HG02623 (cell line): ENCODE results near the gene CLEC16A.

ENCODE experiments used
- ATAC-seq: cut with Tn5 transposase; IDR thresholded peaks from one replicate; pipeline ENCODE4 v1.9.1; 2021; ENCODE audit warnings: moderate library complexity; ENCODE audit not compliant: unreplicated experiment

CLEC16A gene

DNA sequence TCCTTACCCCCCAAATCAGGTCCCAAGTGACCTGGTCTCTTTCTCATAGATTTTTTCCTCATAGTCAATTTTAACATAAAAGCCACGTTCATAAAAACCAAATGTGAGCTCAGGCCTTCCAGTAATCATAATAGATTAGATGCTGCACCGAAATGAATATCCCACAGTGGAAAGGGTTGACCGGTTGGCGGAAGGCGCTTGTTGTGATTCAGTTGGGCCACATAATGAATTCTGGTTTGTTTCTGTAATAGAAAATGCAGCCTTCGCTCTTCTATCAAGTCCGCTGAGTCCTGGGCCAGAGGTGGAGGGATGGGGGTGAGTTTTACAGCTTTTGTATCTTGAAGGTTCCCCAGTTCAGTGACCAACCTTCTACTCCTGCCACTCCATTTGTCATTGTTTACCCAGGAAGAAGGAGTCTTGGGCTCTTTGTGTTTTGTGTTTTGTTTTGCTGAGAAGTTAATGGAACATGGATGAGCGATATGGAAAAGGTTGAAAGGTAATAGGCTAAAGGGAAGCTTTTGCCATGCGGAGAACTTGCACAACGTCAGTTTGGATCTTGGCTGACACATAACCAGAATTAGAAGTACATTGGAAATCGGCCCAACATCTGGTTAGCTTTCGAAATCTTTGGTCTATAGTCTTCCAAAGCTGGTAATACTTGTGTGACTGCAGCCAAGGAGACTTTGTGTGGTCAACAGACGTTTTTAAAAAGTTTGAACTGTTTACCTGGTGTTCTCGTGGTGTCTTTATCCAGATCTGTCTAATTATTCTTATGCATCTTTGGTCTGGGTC, 89.5 kb downstream of the CLEC16A start:
- no peak for ATAC-seq

DNA sequence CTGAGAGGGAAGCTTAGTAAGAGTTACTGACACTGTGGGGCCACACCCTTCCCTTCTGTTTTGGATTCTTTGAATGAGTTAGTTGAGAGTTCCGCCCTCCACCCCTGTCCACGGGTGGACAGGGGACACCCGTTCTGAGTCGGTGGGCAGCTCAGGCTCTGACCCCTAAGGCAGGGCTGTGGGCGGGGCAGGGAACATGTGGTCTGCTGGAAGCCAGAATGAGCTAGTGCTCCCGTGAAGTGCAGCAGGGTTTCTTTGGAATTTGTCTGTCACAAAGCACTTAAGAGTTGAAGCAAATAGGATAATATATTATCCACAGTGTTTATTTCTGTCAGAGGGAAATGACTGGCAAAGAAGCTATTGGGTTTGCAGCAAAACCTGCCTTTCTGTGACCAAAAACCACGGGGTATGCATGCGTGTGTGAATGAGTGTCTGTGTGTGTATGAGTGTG, 90.1 kb downstream of the CLEC16A start:
- ATAC-seq = no peak

DNA sequence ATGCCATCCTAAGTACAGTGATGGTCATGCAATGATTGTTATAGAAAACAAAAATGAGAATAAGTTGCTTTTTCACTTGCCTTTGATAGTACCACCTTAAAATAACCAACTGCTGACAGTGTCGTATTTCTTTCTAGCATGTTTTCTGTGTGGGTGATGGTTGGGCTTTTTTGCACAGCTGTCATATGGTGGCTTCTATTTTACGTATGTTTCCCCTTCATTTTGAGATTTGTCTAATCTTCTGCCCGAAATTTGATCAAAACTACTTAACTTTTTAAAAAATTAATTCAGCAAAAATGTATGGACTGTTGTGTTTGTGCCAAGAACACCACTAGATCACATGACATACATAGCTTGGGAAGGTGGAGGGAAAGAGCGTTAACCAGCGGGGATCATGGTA, 90.7 kb downstream of the CLEC16A start:
- ATAC-seq = no peak

DNA sequence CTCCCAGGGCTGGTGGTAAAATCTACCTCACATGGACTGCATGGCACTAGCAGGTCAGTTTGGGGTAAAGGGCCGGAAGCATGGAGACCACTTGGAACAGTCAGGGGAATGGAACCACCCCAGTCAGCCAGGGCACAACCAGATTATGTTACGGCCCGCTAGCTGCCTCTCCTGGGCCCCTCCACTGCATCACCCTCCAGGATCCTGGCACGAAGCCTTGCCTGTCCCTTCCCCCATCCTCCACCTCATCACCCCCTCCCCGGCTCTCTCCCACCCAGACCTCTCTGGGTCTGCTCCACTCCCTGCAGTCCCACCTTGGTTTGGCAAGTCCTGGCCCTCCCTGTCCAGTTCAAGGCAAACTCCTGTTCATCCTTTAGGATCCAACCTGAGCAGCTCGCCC, 91.7 kb downstream of the CLEC16A start:
- no peak for ATAC-seq

DNA sequence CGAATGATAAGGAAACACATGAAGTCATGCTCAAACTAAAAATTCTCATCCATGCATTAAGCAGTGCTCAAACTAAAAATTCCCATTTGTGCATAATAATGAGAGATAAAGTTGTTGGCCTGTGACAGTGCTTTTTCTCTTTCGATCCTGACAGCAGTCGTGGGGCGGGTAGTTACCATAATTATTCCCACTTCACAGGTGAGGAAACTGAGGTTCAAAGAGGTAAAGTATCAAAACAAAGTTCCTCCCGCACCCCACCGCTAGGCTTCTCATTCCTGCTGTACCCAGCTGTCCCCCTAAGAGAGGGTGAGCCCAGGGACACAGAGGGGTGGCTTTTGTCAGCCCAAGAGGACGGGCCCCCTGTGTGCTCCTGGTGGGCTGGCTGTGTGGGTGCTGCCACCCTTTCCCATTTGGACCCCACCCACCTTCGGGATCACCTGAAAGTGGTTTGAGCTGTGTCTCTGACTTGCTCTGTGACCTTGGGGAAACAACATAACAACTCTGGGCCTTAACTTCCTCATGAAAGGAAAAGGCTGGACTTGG, 92.6 kb downstream of the CLEC16A start:
- no peak for ATAC-seq

DNA sequence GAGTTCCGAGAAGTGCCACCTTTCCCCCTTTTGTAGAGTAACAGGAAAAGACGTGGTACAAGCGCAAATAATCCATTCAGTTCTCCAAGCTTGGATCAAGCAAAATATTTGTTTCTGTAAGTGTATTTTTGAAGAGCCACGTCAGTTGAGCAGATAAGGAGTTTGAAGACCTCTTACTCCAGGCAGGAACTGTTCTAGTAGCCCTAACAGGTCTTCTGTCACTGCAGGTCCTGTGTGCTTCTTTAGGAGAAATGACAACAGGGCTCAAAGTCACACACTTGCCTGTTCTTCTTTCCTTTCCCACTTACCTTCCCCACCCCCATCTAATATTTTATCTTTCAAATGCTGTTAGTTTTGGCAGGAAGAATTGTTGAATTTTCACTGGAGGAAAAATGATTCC, 93.9 kb downstream of the CLEC16A start:
- no peak for ATAC-seq

DNA sequence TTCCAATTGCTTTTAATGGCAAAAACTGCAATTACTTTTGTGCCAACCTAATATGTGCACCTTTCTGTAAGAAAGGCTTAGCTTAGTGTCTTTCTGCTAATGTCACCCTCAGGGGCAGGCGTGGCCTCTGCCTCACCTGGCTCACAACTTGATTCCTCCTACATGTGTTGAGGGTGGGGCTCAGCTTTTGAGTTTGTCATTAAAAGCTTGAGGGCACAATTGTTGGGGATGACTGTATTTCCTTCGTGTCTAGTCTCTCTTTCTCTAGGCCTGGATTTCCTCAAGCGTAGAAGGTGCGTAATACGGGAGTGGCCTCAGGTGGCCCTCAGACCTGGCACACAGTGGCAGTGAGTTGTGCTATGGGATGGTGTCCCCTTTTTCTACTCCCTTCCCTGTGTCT, 94.4 kb downstream of the CLEC16A start:
- no peak for ATAC-seq

DNA sequence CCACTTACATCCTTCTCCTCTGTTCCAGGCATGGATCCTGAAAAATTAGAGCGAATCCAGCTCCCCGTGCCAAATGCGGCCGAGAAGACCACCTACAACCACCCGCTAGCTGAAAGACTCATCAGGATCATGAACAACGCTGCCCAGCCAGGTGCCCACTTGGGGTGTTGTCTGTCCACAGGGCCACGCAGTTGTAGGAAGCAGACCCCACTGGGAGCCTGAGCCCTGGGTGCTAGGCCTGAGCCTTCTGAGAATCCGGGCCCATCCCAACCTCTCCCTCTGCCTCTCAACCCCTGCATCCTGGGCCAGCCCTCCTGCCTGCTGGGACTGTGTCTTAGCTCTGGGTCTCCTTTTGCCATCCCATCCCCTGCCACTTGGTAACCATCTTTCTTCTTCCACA, 95.4 kb downstream of the CLEC16A start:
- ATAC-seq = no peak

DNA sequence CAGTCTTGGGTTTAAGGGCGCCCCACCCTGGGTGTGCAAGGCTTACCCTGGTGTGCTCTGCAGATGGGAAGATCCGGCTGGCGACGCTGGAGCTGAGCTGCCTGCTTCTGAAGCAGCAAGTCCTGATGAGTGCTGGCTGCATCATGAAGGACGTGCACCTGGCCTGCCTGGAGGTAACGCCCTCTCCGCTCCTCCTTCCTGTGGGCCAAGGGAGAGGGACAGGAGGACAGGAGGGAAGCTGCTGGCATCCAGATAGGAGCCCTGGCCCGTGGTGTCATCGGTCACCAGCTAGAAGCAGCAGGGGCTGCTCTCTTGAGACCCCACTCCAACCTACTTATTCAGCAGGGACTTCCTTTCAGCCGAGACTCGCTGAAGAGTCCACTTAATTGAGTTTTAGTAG, 97.8 kb downstream of the CLEC16A start:
- no peak for ATAC-seq

DNA sequence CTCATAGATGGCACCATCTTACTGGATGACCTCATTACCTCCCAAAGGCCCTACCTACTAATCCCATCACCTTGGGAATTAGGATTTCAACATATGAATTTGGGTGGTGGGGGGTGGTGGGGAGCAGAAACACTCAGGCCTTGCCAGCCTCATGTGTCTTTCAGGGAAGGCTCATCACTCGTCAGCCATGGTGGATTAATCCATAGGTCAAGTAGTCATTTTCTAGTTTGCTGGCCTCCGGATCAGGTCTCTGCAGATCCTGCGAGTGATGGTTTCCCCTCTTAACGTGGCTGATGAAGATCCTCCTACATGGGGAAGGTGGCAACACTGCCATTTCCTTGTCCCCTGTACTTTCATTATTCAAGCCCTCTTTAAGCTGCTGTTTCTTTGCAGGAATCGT, 101.1 kb downstream of the CLEC16A start:
- ATAC-seq = no peak

DNA sequence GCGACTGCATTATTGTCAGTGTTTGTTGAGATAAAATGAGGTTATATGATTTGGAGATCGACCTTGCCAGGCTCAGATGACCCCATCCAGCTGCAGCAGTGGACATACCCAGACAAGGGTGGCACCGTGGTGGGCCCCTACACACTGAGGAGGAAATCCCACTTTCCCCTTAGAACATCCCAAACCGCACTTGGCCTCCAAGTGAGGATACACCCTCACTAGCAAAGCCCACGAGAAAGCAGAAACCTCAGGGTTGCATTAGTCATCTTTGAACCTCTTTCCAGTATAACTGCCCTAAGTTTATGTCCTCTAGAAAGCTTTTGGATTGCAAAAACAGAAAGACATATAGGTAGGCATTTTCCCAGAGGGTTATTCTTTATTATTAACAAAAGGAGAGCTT, 101.5 kb downstream of the CLEC16A start:
- ATAC-seq = no peak

DNA sequence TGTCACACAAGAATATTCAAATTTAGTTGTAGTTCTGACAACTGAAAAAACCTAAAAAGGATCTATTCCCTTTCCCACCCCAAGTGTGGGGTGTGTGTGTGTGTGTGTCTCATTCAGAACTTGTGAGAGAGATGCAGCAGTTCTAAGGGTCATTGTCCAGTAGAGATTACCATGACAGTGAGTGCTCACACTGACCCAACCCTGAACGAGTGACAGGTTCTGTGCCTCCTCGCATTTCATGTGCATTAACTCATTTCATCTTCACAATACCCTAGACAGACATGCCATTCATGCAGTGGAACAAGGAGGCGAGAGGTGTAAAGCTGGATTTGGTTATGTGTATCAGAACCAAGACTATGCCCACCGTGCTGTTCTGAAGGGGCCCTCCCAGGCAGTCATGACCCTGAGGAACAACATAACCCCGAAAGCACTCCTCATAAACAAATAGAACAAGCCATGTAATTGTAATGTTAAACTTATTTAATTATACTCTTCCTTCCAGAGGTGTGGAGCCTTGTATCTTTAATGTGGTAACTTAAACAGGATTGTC, 102.1 kb downstream of the CLEC16A start:
- ATAC-seq = no peak

DNA sequence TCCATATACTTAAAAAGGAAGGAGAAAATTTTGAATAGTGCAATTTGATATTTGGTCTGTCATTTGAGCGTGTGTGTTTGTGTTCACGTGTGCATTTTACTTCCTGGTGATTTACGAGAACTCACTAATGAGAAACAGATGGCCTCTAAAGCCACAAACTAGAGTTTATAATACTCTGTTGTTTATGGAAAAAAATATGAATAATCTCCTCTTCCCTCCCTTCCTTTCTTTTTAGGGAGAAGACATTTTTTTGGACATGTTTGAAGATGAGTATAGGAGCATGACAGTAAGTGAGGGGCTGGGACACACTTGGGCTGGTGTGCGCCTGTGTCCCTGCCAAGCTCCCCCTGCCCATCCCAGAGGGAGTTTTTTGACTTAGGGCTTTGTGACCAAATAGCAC, 102.7 kb downstream of the CLEC16A start:
- ATAC-seq = no peak

DNA sequence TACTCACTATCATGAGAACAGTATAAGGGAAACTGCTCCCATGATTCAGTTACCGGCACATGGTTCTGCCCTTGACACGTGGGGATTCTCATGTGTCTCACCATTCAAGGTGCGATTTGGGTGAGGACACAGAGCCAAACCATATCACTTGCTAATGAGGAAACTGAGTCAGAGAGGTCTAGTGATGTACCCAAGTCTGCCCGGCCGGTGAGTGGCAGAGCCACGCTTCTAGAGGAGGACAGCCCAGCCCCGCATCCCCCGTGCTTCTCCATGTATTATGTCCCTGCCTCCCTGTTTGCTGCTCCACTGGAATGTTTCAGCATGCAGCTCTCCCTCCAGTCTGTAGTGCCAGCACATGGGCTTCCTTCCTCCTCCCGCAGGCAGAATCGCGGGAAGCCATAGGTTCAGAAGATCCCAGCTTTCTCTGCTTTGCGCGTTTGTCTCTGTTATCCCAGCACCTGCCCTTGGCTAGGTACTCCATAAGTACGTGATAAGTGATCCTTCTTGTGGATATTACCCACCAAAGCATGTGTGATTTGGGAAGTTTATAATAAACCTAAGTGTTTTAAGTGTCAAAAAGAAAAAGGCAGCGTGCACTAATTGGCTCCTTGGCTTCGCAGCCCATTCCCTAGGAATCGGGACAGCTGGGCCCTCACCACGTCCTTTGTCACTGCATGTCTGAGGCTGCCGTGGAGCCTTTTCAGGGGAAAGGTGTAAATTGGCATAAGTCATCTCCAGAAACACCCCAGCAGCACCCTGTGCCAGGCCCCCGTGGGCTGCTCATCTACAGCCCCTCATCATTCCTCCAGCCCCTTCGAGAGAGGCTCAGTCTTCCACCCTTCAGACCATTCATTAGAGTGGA, 103.8 kb downstream of the CLEC16A start:
- ATAC-seq = no peak

DNA sequence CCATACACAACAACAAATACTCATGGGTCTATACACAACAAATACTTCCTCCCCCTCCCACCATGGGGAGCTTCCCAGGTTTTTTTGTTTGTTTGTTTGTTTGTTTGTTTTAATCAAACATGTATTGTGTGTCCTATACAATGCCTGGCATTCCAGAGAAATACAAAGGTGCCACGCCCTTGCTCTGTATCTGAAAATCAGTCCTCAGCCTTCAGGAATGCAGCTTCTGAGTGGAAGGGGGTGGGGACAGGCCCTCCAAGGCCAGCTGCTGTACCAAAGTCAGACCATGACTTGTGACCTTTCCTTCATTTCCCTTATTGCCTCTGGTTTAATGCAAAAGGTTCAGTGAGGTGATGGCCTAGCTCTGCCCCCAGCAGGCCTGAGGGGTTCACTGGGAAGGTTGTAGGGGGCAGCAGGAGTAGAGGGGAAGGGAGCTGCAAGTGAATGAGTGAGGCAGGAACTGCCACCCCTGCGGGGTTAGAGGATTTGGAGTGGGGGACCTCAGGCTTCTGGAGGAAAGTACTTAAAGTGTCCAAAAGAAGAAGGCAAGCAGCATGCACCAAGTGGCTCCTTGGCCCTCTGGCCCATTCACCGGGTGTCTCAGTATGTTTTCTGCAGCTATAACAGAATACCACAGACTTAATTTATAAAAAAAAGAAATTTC, 105.2 kb downstream of the CLEC16A start:
- no peak for ATAC-seq

DNA sequence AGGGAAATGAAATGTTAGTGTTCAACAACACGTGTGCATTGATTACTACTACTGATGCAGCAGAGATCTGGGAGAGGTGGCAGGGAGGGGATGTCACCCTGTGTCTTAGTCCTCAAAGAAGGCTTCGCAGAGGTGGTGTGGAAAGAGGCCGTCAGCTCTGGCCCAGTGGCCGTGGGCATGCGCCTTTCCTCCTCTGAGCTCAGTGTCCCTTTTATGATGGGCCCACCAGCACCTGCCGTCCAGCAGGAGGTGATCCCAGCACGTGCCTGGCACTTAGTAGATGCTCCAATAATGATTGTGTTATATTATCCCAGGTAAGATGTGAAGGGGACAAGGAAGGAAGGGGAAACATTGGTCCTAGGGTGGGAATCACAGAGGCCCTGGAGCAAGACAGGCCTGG, 106.2 kb downstream of the CLEC16A start:
- ATAC-seq = no peak

DNA sequence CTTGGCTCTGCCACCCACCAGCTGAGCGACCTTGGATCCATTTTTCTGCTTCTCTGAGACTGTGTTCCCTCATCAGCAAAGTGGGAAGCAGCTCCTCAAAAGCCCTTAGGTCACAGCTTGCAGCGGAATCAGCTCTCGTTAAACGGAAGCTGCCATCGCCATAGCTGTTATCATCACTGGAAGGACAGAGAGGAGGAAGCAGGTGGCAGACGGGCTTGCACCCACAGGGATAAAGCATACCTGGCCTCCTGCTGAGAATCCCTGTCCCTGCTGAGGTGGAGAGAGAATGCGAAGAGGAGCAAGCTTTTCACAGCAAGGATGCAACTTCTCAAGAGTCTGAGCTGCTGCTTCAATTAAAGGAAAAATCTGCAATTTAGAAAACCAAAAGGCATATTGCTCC, 106.6 kb downstream of the CLEC16A start:
- no peak for ATAC-seq

DNA sequence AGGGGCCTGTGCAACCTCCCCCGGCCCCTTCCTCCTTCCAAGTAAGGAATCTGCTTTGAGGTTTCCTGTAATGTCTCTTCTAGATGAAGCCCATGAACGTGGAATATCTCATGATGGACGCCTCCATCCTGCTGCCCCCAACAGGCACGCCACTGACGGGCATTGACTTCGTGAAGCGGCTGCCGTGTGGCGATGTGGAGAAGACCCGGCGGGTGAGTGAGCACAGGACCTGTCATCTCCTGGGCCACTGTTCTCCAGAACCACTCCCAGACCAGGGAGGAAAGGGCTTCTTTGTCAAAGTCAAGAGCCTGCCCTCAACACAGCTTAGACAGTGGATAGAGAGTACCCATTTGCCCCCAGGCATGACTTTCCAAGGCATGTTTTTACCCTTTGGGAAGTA, 107.1 kb downstream of the CLEC16A start:
- no peak for ATAC-seq

DNA sequence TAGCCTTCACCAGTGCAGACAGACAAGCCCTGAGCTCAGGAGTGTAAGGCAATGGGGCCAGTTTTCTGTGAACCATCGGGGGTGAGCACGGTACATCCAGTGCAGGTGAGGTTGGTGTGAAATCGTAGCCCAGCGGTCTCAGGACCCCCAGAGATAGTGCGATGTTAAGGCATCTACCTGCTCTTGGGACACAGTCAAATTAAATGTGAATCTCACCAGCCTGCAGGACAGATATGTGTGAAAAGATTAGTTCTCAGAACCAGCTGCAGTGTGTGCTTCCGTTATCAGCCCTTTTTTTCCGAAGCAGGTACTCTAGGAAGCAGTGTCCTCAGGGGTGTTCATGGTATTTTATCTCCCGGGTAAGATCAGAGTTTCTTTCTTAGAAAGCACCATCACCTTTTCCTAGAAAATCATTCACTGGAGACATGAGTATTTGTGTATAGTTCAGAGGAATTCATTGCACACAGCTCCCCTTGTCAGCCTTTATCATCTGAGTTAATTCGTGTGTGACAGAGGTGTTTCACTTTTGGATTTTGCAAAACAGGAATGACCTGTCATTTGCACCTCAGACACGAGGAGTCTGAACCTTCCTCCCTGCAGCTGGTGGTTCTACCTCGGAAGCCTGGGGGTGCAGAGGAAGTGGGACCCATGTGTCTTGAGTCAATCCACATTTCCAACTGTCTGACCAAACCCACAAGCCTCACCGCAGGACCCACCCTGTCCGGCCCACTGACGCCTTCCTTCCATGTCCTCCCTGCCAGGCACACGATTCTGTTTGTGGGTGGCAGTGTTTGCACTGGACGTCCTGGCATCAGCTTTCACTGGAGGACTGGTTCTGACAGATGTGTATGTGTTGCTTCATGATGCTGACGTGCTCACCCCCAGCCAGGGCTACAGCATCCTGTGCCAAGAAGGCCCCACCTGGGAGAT, 107.8 kb downstream of the CLEC16A start:
- peak; percentile 57 for ATAC-seq

DNA sequence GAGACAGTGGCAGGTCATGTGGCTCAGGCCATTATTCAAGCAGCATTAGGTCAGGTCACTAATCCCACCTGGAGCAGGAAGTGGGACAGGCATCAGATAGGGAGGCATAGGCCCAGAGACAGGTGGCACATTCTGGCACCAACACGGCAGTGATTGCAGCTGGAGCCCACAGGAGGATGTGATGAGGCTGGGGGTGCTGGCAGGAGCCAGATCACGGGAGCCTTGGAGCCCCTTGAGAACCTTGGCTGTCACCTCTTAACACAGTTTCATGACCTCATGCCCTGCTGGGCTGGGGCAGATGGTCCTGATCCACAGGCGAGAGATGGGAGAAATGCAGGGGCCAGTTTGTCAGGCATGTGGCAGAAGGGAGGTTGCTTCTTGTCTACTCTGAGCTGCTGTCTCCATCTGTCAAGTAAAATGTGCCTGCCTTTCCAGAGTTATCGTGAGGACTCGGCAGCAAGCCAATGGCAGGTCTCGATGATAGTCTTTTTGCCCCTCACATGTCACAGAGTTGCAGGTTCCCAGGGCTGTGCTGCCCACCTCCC, 109.6 kb downstream of the CLEC16A start:
- ATAC-seq = no peak
